NCI-H187 treated with DMSO at 0.1 percent for 48 hours (cell line): ENCODE data around the gene CNN2.

Experiments
- DNase-seq: peaks from one replicate; lab custom pipeline; 2025; lab: John Stamatoyannopoulos, UW

The CNN2 gene

DNA sequence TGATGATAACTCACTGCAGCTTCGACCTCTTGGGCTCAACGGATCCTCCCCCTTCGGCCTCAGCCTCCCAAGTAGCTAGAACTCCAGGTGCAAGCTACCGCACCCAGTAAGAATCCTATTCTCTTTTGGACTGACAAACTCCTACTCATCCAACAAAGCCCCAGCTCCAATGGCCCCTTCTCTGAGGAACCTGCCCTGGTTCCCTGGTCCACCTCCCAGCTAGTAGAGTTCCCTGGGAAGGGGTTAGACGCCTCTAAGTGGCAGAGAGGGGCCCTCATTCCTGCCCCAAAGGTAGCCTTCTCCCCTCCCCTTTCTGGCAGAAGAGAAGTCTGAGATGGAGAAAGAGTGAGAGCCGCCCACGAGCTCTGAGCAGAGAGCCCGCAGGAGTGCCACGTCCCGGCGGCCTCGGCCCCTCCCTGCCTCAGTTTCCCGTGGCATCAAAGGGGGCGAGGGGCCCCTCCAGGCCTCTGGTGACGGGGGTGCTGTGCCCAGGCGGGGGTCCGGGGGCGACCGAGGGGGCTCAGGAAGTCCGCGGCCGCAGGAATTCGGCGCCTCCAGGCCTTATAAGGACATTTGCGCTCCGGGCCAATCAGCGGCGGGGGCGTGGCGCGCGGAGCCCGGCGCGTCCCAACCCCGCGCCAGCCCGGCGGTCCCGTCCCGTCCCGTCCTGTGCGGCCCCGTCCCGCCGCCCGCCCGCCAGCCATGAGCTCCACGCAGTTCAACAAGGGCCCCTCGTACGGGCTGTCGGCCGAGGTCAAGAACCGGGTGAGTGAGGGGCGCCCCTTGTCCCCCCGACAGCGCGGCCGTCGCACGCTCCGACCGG lies at the start of gene CNN2:
Gene CNN2 (plus strand): TSS at position 649 of the 823 bp plus-strand sequence. CDS start 54 bp downstream, at position 703.
- DNase-seq = no peak

DNA sequence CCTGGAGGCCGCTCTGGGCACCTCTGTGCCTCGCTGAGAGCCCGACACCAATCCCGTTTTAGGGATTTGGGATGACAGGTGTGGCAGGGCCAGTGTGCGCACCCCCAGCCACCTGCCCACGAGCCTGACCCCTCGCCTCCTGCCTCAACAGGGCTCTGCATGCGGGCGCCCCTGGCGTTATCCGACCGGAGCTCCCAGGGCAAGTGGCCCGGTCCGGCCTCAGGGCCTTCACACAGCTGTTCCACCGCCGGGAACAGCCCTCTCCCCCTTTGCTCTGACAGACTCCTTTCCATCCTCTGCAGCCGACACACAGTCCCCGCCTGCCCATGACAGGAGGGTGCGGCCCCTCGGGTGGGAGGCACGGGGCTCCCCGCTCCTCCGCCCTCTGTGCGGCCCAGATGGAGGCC lies 49.3 kb upstream of the CNN2 start:
- DNase-seq = no peak

DNA sequence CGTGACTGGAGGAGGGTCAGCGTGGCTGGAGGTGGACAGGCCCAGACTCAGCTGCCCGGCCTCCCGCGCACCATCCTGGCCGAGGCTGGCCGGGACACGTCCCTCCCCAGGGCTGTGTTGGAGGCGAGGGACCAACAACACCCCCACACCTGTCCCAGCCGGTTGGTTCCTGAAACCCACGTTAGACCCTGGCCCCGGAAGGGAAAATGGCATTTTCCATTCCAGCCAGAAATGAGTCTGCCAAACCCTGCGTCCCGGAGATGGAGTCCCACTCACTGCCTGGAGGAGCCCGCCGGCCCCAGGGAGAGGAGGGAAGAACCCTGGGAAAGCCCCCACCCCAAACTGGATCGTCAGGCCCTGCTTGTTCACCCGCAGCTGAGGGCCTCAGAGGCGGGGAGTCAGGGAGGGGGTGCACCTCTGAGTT lies 47.1 kb upstream of the CNN2 start:
- DNase-seq = no peak

DNA sequence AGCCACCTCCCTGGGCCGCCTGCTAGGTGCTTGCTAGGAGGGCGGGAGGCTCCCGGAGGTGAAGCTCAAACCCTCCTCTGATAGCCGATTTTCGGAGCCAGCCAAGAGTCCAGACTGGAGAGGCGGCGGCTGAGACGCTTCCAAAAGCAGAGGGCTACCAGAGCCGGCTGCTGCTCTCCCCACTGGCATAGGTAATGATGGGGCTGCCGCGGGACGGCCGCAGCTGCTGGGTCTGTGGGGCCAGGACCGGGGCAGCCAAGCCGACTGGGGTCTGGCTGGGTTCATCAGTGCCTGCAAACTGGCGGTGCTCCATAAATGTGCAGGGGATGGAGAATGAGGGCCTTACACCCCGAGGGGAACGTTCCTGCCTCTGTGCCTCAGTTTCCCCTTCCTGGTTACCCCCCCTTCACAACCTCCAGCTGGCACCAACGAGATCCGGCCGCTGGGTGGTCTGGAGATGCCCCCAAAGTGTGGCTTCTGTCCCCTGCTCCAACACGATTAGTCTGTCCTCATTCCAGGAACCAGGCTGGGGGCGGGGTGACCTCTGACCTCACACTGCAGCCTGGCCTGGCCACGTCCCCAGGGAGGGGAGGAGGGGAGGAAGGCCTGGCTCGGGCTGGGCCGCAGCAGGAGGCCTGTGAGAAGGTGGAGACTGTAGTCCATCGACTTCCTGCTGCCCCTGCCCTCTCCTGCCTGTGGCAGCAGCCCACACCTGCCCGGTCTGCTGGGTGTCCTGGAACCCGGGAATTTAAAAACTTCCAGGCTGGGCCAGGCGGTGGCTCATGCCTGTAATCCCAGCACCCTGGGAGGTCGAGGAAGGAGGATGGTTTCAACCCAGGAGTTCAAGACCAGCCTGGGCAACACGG lies 46.0 kb upstream of the CNN2 start:
- DNase-seq = no peak

GRCh38 chr19:982567-983170 lies 43.7 kb upstream of the CNN2 start:
- DNase-seq = no peak

DNA sequence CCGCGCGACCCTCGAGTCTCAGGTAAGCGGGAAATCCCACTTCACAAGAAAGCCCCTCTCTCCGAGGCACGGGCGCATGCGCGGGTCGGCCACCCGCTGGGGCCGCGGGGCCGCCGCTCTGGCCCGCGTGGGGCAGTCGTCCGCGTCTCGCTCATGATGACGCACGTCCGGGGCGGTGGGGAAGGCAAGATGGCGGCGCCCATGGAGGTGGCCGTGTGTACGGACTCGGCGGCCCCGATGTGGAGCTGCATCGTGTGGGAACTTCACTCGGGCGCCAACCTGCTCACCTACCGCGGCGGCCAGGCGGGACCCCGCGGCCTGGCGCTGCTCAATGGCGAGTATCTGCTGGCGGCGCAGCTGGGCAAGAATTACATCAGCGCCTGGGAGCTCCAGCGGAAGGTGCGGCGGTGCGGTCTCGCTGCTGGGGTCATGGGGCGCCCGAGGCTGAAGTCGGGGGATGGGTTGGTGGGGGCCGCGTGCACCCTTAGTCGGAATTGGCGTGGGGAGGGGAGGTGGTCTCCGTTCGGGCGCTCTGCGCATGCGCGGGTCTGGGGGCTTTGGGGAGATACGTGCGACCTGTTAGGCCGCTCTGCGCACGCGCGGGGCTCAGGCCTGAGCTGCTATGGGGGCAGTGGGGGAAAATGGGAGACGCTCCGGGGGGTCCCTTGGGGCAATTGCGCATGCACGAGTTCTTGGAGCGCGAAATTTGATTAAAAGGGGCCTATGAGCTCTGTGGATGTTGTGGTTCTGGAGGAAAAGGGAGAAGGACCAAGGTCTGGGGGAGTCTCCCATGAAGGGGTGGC lies 42.0 kb upstream of the CNN2 start, which contains the start of gene WDR18:
Gene WDR18 (plus strand): TSS at position 181 of the 803 bp plus-strand sequence. CDS start 9 bp downstream, at position 190.
- DNase-seq = peak; percentile 50

GRCh38 chr19:986083-986482 lies 40.3 kb upstream of the CNN2 start:
- no peak for DNase-seq

DNA sequence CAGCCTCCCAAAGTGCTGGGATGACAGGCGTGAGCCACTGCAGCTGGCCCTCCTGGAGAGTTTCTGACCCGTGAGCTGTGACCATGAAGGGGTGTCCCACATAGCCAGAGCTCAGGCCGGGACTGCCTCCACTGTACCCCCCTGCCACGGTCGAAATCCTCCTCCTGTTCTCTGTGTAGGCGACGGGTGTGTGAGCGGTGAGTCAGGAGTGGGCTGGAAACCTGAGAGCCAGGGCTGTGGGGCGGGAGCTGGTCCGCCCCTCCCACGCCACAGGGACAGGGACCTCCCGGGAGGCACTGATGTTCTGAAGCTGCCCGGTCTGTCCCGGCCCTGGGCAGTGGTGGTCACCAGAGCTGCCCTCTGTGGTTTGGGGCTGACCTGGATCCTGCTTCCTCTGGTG lies 38.3 kb upstream of the CNN2 start:
- DNase-seq = no peak

GRCh38 chr19:988510-988909 lies 37.9 kb upstream of the CNN2 start:
- no peak for DNase-seq

DNA sequence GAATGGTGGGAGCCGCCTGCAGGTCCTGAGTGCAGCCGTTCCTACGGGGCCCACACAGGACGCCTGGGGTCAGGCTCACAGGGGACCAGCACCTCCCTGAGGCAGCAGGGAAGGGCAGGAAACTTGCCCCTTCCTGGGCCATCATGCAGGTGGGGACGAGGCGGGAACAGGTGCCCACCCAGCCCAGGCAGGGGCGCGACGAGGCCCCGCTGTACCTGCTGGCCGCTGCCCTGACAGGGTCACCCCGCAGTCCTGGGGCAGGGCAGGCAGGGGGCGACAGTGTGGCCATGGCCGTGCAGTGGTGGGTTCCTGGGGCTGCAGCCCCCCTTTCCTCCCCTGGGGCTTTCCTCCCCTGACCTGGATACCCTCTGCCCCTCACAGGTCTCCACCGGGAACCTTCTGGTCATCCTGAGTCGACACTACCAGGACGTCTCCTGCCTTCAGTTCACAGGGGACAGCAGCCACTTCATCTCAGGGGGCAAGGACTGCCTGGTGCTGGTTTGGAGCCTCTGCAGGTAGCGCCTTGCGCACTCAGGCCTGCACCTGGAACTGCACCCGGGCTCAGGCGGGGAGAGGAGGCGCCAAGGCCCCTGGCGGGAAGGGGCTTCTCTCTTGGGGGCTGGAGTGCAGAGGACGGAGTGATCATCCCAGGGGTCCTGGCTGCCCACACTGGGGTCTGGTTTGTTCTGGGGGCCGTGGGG lies 36.9 kb upstream of the CNN2 start:
- no peak for DNase-seq

DNA sequence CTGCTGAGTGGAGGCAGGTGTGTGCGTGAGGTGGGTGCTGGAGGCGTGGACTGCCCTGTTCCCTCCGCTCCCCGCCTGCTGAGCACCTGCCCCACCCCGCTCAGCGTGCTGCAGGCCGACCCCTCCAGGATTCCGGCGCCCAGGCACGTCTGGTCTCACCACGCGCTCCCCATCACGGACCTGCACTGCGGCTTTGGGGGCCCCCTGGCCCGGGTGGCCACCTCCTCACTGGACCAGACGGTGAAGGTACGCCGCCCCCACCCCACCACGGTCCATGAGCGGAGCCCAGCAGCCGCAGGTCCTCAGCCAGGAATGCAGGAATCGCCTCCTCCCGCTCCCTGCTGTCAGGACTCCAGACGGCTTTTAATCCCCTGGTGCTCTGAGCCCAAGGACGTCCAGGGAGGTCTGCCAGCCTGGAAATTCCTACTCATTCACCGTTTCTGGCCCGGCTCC lies 36.3 kb upstream of the CNN2 start:
- no peak for DNase-seq

DNA sequence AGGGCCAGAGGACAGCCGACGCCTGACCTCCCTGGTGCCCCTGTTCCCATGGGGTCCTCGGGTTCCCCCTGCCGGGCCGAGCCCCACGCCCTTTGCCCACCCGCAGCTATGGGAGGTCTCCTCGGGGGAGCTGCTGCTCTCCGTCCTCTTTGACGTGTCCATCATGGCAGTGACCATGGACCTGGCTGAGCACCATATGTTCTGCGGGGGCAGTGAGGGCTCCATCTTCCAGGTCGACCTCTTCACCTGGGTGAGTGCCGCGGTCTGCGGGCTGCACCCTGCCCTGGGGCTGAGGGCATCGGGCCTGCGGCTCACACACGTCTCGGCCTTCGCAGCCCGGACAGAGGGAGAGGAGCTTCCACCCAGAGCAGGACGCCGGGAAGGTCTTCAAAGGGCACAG lies 35.7 kb upstream of the CNN2 start:
- DNase-seq = no peak

DNA sequence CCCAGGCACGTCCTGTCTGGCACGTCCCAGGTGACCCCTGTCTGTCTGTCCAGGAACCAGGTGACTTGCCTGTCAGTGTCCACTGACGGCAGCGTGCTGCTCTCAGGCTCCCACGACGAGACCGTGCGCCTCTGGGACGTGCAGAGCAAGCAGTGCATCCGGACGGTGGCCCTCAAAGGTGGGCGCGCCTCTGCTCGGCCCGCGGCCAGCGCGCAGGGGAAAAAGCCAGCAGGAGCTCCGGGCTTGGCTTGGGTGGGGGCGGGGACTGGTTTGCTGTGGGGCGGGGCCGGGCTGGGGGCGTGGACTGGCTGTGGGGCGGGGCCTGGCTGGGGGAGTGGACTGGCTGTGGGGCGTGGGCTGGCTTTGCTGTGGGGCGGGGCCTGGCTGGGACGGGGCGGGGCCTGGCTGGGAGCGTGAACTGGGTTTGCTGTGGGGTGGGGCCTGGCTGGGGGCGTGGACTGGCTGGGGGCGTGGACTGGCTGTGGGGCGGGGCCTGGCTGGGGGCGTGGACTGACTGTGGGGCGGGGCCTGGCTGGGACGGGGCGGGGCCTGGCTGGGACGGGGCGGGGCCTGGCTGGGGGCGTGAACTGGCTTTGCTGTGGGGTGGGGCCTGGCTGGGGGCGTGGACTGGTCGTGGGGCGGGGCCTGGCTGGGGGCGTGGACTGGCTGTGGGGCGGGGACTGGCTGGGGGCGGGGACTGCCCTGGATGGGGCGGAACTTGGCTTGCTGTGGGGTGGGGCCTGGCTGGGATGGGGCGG lies 35.1 kb upstream of the CNN2 start:
- DNase-seq = no peak

DNA sequence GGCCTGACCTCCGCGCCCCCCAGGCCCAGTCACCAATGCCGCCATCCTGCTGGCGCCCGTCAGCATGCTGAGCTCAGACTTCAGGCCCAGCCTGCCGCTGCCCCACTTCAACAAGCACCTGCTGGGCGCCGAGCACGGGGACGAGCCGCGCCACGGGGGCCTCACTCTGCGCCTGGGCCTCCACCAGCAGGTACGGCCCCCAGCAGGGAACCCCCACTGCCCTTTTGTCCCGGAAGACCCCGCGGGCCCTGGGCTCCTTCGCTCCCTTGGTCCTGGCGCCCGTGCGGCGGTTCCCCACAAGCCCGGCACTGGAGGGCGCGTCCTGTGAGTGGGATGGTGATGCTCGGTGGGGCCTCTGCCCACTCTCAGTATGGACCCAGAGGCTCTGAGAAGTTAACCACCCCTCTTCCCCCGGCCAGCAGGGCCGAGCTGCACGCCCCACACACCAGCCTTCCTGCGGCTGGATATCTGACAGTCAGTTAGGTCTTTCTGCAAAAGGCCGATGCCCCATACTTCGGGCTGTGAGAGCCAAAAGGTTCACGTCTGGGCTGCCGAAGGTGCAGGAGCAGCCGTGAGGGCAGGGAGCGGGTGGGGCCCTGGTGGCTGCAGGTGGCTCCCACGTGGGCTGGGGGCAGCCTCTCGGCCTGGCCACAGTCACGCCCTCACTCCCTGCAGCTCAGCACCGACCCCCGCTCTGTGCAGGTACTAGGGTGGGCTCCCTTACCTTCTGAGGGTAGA lies 34.3 kb upstream of the CNN2 start:
- no peak for DNase-seq

DNA sequence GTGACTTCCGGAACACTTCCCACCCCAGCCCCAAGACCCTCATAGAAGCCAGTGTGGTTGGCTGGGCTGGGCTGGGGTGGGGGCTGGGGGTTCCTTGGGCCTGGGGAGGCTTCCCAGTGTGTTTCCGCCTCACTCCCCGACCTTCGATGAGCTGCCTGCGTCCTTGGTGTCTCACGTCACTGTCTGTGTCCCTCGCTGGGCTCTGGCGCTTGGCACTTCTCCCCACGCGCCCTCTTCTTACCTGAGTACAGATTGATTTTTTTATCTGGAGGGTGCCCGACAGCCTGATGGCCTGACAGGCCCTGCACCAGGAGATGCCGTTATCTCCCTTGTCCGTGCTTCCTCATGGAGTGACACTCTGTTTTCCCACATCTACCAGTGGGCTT lies 33.7 kb upstream of the CNN2 start:
- DNase-seq = no peak

- DNase-seq = no peak
These were observed 33.0 kb upstream of the CNN2 start for GRCh38 chr19:993361-993830.

GRCh38 chr19:993831-994393 lies 32.5 kb upstream of the CNN2 start:
- DNase-seq = no peak

DNA sequence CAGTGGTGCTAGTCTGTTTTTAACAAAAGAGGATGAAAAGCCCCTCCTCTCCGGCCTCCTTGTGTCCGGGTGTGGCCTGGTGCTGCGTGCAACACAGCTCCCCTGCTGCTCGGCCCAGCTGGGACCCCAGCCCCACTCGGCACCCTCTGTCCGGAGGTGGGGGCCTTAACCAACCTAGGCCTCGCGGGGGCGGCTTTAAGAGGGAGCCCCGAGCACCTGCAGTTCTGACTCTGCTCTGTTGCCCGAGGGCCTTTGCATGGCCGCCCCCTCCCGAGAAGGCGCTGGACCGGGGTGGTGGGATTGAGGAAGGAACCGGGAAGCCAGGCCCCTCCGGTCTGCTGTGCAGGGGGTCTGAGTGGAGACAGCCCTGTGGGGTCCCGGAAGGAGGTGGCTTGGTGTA lies 31.9 kb upstream of the CNN2 start:
- DNase-seq = no peak
